ENCODE measurements around the gene AARS1.
"Not testable (repeated sequence)": the region's sequence is repeated elsewhere in the genome, so short reads cannot be mapped to it uniquely, and the experiment has no call there.

DNA sequence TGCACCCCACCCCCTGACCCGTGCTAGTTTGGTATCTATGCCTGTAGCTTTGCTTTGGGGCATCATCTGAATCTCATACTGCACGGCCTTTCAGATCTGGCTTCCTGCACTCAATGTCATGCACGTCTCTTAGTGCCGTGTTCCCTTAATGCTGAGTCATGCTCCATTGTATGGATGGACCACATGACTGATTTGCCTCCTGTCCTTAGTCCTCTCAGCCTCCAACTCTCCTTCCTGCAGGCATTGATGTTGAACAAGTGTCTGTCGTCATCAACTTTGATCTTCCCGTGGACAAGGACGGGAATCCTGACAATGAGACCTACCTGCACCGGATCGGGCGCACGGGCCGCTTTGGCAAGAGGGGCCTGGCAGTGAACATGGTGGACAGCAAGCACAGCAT lies 43.4 kb upstream of the AARS1 start:
- TF ChIP-seq POLR2A (IDR thresholded peaks at IDR 0.05) = not testable (repeated sequence)
- TF ChIP-seq, protein P1, sequence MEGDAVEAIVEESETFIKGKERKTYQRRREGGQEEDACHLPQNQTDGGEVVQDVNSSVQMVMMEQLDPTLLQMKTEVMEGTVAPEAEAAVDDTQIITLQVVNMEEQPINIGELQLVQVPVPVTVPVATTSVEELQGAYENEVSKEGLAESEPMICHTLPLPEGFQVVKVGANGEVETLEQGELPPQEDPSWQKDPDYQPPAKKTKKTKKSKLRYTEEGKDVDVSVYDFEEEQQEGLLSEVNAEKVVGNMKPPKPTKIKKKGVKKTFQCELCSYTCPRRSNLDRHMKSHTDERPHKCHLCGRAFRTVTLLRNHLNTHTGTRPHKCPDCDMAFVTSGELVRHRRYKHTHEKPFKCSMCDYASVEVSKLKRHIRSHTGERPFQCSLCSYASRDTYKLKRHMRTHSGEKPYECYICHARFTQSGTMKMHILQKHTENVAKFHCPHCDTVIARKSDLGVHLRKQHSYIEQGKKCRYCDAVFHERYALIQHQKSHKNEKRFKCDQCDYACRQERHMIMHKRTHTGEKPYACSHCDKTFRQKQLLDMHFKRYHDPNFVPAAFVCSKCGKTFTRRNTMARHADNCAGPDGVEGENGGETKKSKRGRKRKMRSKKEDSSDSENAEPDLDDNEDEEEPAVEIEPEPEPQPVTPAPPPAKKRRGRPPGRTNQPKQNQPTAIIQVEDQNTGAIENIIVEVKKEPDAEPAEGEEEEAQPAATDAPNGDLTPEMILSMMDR (IDR thresholded peaks at IDR 0.05) = not testable (repeated sequence)

Measured in testis (tissue), 2 donors.